Cerebellar cortex (tissue), 1 donor: ENCODE results near the gene PSIP1.
"Not testable (repeated sequence)": the region's sequence is repeated elsewhere in the genome, so short reads cannot be mapped to it uniquely, and the experiment has no call there.

Source experiments
- DNase-seq: peaks from one replicate; pipeline ENCODE4 v3.0.0-alpha.2; 2015; ENCODE audit warnings: low spot score

PSIP1 gene

DNA sequence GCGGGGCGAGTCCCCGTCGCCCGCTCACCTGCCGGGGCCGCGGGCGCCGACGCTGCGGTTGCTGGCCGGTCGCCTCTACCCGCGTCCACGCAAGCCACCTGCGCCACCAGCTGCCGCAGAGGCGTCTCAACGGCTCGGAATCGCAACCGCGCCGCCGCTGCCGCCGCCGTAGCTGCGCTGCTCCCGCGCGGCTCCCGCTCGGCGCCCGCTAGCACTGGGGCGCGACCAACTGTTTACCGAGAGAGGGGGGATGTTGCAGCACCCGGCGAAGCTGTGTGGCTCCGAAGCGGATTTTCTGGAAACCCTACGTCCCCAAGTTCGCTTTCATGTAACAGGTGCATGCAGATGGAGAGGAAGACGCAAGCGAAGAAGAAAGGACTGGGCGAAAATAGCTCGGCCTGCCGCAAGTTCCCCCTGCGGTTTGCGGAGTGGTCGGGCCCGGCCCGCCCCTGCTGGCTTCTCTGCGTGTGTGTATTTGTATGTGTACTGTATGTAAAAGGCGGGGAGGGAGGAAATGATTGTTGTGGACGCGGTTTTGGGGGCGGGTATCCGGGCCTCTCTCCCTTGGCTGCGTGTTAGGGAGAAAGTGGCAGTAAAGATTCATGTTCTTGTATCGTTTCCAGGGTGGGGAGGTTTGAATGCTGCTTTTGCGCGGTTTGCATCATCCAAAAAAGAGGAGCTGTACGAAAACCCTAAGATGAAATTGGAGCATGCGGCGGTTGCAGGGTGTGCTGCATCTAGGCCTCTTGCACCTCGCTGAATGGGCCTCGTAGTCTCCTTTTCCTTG, at the start of gene PSIP1:
PSIP1 (minus strand) TSS at position 182 of the 787 bp plus-strand sequence. CDS start 782 bp downstream, outside the sequence.
- DNase-seq, result peak; percentile 88

DNA sequence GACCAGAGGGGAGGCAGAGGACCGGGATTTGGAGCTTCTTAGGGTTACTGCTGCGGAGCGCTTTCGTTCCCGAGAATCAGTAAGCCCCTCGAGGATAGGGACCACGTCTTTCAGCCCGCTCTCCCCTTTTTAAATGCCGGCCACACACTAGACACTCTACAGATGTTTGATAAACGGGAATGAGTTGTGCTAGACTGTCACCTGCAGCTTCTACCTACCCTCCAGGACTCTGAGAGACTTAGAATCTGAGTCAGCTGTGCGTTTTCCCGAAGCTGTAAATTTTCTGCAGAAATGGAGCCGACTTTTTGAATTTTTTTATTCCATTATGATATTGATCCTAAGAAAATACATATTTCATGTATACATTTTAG, 42.7 kb upstream of the PSIP1 start:
- DNase-seq, result no peak

GRCh38 chr9:15552636-15553527, 42.1 kb upstream of the PSIP1 start, which contains the start of gene CCDC171:
TSS of gene CCDC171 (plus strand) at chr9:15553043. CDS start at chr9:15564089, 11,046 bp downstream.
- DNase-seq, result peak; percentile 96

GRCh38 chr9:15549611-15550010, 38.8 kb upstream of the PSIP1 start:
- no peak for DNase-seq

DNA sequence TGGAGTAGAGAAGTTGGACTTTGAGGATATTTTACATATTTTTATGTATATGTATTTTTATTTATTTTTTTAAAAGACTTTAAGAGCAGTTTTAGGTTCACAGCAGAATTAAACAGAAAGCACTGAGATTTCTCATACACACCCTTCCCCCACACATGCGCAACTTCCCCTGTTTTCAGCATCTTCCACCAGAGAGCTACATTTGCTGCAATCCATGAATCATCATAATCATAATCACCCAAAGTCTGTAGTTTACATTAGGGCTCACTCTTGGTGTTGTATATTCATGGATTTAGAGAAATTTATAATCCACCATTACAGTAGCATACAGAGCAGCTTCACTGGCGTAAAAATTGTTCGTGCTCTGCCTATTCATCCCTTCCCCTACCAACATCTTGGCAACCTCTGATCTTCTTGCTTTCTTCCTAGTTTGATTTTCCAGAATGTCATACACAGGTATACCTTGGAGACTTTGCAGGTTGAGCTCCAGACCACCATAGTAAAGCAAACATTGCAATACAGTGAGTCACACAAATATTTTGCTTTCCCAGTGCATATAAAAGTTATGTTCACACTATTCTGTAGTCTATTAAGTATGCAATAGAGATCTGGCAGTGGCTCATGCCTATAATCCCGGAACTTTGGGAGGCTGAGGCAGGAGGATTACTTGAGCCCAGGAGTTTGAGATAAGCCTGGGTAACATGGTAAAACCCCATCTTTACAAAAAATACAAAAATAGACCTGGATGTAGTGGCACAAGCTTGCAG, 32.5 kb upstream of the PSIP1 start:
- DNase-seq, result no peak

GRCh38 chr9:15542624-15543023, 31.9 kb upstream of the PSIP1 start:
- DNase-seq, result no peak

DNA sequence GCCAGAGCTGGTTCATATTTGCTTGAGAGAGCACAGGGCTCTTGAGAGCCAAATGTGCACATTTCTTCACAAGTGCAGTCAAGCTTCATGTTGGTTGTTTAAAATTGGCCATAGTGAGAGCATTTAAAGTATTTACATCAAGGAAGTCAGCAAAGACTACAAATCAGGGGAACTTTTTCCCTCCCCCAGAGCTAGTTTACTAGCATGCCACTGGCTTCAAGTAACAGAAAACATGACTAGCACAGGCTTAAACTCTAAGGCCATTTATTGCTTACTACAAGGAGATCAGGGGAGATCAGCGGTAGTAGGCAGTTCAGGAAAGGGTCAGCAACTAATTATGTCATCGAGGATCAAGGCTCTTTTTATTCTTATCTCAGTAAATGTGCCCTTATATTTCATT, 31.1 kb upstream of the PSIP1 start:
- DNase-seq, result no peak

DNA sequence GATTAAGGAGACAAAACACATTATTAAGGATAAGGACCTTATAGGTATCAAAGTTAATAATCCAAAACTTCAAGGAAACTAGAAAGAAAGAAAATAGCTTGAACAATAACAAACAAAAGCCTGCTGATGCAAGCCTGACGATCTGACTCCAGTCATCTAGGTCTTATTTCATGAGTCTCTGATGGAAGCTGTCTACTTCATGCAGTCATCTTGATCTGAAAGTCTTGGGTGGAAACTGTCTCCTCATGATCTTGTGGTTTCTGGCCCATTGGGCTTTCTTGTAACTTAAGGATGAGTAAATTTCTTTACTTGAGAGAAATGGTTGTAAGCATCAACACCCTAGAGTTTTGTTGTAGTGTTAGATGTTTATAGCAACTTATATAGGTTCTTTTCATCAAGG, 20.6 kb upstream of the PSIP1 start:
- no peak for DNase-seq

DNA sequence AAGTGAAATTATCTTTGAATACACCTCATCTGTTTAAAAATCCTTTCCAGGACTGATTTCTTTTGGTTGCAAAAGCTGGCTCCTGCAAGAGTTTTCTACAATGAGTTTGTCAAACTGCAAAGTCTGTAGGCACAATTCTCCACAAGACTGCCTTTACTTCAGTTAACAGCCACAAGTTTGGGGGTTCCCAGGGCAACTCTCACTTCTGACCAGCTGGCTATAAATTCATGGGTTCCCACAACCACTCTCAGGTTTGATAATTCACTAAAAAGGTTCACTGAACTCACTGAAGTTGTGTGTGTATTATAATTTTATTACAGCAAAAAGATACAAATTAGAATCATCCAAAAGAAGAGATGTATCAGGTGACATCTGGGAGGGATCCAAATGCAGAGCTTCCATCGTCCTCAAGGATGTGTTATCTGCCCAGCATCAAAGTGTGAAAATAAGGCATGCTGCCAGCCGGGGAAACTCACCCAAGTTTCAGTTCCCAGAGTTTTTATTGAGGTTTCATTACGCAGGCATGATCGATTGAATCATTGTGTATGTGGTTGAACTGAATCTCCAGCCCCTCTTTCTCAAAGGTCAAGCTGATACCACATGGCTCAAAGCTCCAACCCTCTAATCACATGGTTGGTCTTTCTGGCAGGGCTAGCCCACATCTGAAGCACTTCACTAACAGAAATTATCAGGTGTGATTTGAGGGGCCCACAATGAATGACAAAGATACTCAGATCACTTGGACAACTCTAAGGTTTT, 19.0 kb upstream of the PSIP1 start:
- no peak for DNase-seq

- not testable (repeated sequence) for DNase-seq
These were observed 16.3 kb upstream of the PSIP1 start for GRCh38 chr9:15527035-15527434.

- no peak for DNase-seq
These were observed 15.2 kb upstream of the PSIP1 start for GRCh38 chr9:15525958-15526357.

GRCh38 chr9:15524845-15525455, 14.2 kb upstream of the PSIP1 start:
- DNase-seq, result no peak

GRCh38 chr9:15522130-15522755, 11.5 kb upstream of the PSIP1 start:
- no peak for DNase-seq

- DNase-seq, result no peak
These were observed 10.5 kb upstream of the PSIP1 start for GRCh38 chr9:15521254-15521653.

DNA sequence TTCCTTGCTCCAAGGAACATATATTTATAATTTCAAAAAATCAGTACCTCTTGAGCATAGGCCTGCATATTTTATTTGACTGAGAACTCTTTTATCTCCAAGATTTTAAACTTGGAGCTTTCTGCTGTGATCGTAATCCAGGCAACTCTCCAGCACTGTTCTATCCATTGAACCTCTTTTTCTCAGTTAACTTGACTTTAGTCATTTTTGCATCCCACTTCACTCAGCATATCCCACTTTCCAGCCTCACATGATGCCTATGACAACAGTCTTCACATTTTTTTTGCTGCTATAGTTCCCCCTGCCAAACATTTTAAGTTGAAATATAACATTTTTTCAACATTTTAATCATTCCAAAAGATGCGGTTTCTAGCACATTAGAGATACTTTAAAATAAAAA, 9.1 kb upstream of the PSIP1 start:
- no peak for DNase-seq

DNA sequence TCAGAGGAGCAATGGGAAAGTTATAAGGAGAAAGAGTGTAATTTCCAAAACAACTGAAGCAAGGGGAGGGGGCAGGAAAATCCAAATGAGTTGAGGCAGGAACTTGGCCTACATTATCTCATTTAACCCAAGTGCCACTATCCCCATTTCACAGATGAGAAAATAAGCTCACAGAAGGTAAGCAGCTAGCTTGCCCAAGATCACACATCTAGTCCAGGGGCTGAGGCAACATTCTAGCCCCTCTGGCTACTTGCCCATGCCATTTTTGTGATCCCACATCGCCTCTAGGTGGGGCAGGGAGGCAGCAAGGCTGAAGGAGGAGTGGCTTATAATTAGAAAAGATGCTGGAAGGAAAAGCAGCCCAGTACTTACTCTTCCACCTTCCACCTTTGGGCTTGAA, 2.6 kb upstream of the PSIP1 start:
- DNase-seq, result no peak

DNA sequence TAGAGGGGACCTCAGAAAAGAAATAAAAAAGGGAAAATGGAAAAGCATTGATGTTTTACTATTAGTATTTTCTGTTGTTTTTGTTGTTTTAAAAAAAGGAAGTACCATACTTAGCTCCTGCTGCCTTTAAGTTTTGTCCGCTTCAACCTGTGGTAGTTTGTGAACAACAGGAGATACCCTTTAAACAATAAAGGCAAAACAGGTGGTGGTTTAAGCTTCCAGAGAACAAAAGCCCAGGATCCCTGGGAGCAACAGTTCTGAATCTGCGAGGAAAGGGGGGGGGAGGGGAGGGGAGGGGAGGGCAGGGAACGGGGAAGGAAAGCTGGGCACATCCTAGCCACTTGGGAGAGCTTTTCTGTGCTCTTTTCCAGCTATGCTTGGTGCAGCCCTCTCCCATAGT, 2.1 kb upstream of the PSIP1 start:
- no peak for DNase-seq

DNA sequence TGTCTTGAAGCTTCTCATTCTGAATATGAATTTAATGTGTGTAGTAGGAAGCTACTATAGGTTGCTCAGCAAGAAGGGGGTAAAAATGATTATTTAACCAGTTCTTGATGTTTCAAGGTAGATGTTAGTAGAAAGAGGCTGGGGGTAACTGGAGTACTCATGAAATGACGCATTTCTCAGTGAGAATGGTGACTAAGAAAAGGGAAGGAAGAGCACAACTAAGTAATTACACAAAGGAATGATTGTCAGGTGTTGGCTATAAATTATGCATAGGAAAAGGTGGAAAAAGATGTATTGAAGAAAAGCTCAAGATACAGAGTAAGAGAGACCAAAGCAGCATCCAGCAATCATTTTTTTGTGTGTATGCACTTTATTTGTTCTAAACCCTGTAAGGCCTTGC, 1.4 kb upstream of the PSIP1 start:
- no peak for DNase-seq

DNA sequence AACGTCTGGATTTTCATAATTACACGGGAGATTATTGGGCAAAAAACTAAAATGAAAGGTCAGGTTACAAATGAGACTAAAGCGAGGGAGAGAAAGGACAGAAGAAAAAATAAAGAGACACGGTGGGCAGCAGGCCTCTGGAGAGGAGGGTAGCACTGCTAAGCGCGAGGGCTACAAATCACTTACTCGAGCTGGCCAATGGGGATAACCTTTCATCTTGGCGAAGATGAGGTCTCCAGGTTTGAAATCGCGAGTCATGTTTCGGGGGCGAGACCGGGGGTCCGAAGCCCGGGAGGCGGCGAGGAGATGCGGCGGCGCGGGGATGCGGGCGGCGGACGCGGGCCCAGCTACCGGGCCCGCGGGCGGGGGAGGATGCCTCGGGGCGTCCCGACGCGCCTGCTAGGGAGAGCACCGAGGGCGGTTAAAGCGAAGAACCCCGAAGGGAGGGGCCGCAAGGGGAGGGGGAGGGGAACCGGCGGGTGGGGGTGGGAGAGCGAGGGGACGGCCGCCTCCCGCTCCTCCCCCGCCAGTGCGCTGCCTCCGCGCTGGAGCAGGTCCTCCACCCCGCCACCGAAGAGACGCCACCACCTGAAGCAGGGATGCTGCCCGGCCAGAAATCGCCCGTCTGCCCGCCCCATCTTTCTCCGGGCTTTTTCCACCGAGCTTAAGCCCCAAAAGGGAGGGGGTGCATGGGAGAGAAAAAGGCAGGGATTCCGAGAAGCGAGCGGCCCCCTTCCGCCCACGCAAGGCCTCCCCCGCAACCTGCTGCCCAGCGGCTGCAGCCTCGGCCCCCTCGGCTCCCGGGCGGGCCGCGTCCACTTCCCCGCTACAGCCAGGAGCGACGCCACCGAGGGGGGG, 610 bp downstream of the PSIP1 start:
- DNase-seq, result peak; percentile 62

DNA sequence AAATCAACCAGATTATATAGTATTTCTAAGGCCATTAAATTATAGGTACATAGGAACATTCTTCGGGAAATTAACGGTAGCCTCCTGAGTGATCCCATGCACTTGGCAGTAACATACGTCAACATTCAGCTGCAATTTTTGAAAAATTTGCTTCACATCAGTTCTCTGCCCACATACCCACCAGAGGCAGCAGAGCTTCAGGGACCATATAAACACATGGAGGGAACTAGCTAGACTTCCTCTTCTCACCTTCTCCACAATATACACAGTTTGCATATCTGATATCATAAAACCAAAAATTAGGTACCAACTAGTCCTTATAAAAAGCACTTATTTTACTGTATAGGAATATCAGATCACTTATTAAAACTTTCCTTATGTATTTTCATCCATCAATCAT, 4.8 kb downstream of the PSIP1 start:
- DNase-seq, result no peak
